ENCODE data around the gene MSI2. TPM values are rescaled to one million over a fixed set of nuclear protein-coding genes. Genes with fewer than 3 reads are reported as not detected.
A peak's percentile ranks its signal among the peaks of the same experiment; 100 is the strongest.

MSI2 gene
- total RNA-seq, 2 donors from 2014 or later = 54.1 to 74.8 TPM

DNA sequence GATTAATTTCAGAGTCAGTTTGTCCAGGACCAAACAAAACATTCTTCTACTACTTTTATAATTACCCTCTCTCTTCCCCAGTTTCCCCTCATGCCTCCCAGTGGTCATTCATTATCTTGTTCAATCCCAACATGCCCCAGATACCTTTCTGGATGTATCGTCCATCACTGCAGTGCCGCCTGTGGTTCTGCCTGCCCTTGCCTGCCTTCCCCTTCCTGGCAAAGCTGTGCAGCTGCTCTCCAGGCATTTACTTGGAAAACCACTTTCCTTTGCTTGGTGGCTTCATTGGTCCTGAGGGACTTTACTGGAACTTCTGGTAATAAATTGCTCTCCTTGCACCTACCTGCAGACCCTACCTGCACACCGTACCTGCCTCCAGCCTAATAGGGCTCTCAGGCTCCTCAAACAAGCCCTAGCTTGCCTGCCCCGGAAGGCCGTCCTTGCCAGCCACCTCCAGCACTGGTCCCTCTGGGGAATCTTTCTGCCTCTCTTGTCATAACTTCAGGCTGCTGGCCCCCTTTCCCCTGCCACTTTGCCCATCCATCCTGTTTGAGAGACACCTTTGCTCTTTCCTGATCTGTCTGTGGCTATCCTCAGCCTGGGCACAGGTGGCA, 19.5 kb upstream of the MSI2 start:
- DNase-seq (ENCODE audit: low spot score in 2 of 2) (no peak), ATAC-seq (no peak)
- Mint-ChIP-seq H3K9me3 (no peaks in the 10 kb centered on the region), H3K36me3 (no peaks in the 10 kb centered on the region), H3K27ac (peak overlapping the region in 1 of 2 donors; percentile 25)

DNA sequence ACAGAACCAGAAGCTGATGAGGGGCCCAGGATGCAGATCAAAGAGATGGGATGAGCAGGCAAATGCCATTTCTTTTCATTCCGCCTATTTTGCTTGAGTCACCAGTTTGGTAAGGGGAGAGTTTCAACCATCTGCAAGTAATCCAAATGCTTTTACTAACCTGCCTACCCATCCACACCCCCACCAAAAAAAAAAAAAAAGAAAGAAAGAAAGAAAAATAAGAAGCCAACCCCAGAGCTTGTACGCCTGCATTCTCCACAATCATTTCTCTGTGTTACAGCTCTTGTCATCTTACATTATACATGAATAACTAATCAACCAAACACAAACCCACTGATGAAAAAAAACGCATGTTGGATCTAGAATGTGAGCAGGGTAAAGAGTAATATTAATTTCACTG, 15.7 kb upstream of the MSI2 start:
- ATAC-seq (no peak), DNase-seq (ENCODE audit: low spot score in 2 of 2) (no peak)
- H3K9me3 Mint-ChIP-seq = no peaks in the 10 kb centered on the region
- H3K36me3 Mint-ChIP-seq = no peaks in the 10 kb centered on the region
- H3K27ac Mint-ChIP-seq = no peak overlapping the region

DNA sequence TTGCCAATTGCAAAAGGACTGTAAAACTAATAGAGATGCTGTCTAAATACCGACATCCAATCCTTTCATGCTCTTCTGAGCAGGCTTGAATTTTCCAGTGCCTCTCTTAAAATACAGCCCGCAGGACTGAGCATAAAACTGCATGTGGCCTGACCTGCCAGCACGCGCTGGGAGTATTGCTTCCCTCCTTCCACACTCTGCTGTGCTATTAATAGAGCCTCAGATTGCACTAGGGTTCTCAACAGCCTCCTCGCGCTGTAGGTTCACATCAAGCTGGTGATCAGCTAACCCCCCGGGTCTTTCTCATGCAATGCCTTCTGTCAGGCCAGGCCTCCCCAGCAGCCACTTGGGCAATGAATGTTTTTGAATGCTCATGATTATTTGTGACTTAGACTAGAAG, 14.2 kb upstream of the MSI2 start:
- Mint-ChIP-seq H3K36me3 (no peaks in the 10 kb centered on the region), H3K9me3 (no peaks in the 10 kb centered on the region), H3K27ac (no peak overlapping the region)
- ATAC-seq (no peak), DNase-seq (ENCODE audit: low spot score in 2 of 2) (no peak)

DNA sequence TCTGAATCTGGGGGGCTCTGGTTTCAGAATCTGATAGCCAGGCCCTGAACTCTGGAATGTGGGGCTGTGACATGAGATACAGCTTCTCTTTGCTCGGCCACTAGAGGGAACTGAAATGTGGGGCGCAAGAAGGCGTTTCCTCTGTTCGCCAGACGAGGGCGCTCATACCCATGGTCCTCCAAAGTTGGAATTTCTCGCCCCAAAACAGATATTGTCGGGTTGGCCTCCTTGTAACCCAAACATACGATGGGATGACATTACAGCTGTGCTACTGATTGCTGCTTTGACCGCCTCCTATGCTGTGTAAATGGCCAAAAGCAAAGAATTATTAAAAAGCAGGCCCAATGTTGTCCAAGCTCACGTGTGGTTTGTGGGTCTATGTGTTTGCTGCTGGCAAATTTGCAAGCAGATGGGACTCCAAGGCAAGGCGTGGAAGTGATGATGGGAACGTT, 13.1 kb upstream of the MSI2 start:
- peak overlapping the region; percentile 52 to 53 for H3K27ac Mint-ChIP-seq
- DNase-seq (ENCODE audit: low spot score in 2 of 2) (peak; percentile 70 to 80), ATAC-seq (peak; percentile 73 to 82)
- H3K9me3 Mint-ChIP-seq = no peaks in the 10 kb centered on the region
- no peaks in the 10 kb centered on the region for H3K36me3 Mint-ChIP-seq

DNA sequence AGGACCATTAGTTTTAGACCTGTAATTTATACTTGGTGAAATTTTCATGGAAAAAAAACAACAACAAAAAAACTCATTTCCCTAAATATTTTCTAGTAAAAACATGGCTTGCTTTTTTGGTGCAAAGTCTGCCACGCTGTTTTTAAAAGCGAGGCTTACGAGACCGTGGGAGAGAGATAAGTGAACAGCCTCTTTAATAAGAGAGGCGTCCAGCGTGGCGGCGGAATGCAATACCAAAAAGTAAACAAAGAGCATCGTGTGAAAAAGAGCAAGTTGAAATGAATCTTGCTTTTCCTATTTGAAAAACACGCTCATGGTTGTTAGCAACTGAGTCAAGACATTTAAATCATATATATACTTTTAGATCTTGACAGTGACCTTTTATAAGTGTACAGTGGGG, 10.5 kb upstream of the MSI2 start:
- Mint-ChIP-seq H3K27ac (no peak overlapping the region), H3K36me3 (no peaks in the 10 kb centered on the region), H3K9me3 (peaks cover 0 to 7% of the 10 kb centered on the region in 2 donors)
- ATAC-seq (no peak), DNase-seq (ENCODE audit: low spot score in 2 of 2) (no peak)

DNA sequence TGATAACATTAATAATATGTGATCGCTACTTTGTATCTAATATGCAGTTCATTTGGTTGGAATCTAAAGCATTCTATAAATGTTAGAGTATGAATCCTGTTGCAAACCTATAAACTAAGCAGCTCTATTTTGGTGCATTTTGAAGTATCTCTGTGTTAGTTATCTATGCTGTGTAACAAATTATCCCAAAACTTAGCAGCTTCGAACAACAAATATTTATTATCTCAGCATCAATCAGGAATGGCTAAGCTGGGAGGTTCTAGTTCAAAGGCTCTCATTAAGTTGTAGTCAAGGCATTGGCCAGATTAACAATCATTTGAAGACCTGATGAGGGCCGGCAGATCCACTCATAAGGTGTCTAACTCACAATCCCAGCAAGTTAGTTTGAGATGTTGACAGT, 10.1 kb upstream of the MSI2 start:
- H3K36me3 Mint-ChIP-seq = no peaks in the 10 kb centered on the region
- no peak for DNase-seq (ENCODE audit: low spot score in 2 of 2)
- no peak overlapping the region for H3K27ac Mint-ChIP-seq
- ATAC-seq = no peak
- peaks cover 0 to 7% of the 10 kb centered on the region in 2 donors for H3K9me3 Mint-ChIP-seq

DNA sequence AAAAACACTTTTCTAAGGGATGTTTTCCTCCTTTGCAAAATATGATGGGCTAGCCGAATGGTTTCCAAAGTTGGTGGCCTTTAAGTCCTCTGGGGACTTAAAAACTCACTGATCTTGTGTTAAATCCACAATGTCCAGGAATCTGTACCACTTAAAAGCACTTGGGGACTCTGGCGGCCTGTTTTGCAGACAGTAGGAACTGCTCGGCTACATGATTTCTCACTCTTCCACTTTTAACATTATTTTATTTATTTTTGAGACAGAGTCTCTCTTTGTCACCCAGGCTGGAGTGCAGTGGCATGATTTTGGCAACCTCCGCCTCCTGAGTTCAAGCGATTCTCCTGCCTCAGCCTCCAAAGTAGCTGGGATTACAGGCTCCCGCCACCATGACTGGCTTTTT, 9.1 kb upstream of the MSI2 start:
- H3K9me3 Mint-ChIP-seq = peaks cover 0 to 7% of the 10 kb centered on the region in 2 donors
- DNase-seq (ENCODE audit: low spot score in 2 of 2) (no peak), ATAC-seq (no peak)
- H3K36me3 Mint-ChIP-seq = no peaks in the 10 kb centered on the region
- H3K27ac Mint-ChIP-seq = no peak overlapping the region

DNA sequence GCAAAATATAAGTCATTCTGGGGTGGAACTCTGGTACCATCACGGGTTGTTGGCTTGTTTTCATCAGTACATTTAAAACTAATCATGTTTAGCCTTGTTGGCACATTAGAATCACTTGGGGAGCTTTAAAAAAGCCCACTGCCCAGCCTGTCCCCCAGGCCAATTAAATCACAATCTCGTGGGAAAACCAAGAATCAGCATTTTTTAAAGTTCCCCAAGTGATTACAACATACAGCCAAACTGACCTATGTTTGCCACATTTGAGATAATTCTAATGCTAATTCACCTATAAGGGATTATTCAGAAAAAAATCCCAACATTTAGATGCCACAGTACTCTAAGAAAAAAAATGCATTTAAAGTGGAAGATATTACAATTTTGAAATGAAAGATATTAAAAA, 8.4 kb upstream of the MSI2 start:
- DNase-seq (ENCODE audit: low spot score in 2 of 2) (no peak), ATAC-seq (no peak)
- Mint-ChIP-seq H3K36me3 (no peaks in the 10 kb centered on the region), H3K27ac (no peak overlapping the region), H3K9me3 (peaks cover 0 to 7% of the 10 kb centered on the region in 2 donors)

DNA sequence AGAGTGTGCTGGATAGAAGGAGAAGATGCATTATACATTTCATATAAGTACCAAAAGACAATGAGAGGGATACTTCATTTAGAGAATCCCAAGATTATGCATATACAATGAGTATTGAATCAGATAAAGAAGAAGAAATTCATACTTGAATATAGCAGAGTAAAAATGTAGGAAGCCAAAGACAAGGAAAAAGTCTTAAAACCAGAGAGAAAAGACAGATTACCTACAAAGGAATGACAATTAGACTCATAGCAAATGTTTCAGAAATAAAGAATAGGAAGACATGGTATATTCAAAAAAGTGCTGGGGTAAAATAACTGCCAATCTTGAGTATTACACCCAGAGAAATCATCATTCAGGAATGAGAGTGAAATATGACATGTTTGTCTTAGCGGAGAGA, 6.8 kb upstream of the MSI2 start:
- H3K36me3 Mint-ChIP-seq = no peaks in the 10 kb centered on the region
- no peak for DNase-seq (ENCODE audit: low spot score in 2 of 2)
- H3K9me3 Mint-ChIP-seq = peaks cover 0 to 7% of the 10 kb centered on the region in 2 donors
- ATAC-seq = no peak
- no peak overlapping the region for H3K27ac Mint-ChIP-seq

DNA sequence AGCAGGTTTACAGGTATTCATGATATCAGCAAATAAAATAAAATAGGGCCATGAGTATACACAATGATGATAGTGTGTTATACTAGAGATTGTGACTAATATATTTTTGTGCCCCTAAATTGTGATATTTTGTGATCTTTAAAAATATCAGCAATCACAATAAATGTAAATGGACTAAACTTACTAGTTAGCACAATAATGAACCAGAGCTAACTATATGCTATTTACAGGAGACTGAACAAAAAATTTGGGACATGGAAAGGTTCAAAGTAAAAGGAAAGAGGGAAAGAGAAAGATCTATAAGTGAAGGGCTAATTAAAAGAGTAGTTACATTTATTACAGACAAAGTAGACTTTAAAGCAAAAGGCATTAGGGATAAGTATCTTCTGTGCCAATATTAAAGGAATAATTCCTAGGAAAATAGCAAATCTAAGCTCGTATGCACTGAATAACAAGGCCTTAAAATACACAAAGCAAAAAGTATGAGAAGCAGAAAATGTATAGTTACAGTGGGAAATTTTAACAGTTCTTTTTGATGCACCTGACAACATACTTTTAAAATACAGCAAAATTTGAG, 5.0 kb upstream of the MSI2 start:
- H3K27ac Mint-ChIP-seq = no peak overlapping the region
- ATAC-seq (no peak), DNase-seq (ENCODE audit: low spot score in 2 of 2) (no peak)
- H3K9me3 Mint-ChIP-seq = peaks cover 0 to 7% of the 10 kb centered on the region in 2 donors
- no peaks in the 10 kb centered on the region for H3K36me3 Mint-ChIP-seq

DNA sequence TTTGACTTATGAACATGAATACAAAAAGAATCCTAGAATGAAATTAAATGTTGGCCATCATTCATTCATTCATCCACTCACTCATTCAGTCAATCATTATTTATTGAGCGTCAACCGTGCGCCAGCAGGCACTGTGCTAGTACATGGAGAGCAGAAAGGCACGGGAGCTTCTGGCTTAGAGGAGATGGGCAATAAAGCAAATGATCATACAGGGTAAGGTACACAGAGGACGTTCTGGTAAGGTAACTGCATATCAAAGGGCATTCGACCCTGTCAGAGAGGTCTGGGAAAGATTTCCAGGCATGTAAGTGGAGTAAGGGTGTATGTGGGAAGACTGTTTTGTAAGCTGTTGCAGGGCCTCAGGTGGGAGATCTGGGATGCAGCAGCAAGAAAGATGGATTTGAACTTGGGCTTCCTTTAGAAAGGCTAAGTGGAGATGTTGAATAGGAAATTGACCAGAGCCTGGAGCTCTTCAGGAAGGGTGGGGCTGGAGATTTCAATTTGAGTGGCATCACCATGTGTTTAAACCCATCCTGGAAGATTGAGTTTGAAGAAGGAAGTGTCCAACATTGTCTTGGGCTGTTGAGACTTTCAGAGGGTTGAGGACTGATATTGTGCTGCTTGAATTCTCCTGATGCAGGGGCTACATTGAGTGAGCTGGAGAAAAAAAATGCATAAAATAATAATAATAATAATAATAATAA, 2.8 kb upstream of the MSI2 start:
- H3K27ac Mint-ChIP-seq = no peak overlapping the region
- H3K9me3 Mint-ChIP-seq = peaks cover 0 to 7% of the 10 kb centered on the region in 2 donors
- ATAC-seq (no peak), DNase-seq (ENCODE audit: low spot score in 2 of 2) (no peak)
- peaks cover 13 to 15% of the 10 kb centered on the region in 2 donors for H3K36me3 Mint-ChIP-seq

DNA sequence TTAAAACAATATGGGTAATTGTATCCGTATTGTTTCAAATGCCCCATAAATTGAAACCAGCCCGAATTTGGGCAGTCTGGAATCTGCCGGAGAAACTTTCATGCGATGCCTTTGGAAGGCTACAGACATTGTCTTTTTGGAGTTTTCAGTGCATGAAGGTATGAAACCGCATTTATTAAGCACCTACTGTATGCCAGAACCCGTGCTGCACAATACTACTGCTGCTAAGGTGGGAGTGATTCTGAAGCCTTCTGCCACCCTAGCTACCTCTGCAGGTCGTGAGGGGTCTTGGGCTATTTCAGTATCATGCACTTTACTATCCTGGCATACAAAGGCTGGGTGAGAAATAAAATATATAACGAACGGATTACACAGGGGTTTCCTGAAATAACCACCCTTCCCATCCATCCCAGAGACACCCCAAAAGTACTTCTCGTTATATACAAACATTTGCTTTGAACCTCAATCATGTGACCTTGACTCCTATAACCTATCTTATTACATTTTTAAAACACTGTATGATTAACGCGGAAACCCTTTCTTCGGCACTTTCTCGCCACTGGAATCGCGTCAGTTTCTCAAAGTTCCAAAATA, 1.0 kb upstream of the MSI2 start:
- no peak for ATAC-seq
- DNase-seq (ENCODE audit: low spot score in 2 of 2) = no peak
- peak overlapping the region in 1 of 2 donors; percentile 80 for H3K27ac Mint-ChIP-seq
- H3K36me3 Mint-ChIP-seq = peaks cover 14 to 24% of the 10 kb centered on the region in 2 donors
- no peaks in the 10 kb centered on the region for H3K9me3 Mint-ChIP-seq

DNA sequence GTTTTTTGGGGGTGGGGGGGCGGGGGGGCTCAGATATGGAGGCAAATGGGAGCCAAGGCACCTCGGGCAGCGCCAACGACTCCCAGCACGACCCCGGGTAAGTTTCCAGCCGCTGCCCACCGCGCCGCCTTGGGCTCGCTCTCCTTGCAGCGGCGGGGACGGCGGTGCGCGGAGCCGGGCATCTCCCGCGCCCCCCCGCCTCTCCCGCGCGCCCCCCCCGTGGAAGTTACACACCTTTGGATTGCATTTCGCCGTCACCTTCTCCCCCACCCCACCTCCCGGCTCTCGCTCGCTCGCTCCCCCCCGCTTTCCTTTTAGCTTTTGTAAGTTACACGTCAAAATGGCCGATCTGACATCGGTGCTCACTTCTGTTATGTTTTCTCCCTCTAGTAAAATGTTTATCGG, 387 bp downstream of the MSI2 start:
- peaks cover 18 to 30% of the 10 kb centered on the region in 2 donors for H3K36me3 Mint-ChIP-seq
- ATAC-seq (peak; percentile 12 to 29), DNase-seq (ENCODE audit: low spot score in 2 of 2) (no peak)
- H3K9me3 Mint-ChIP-seq = no peaks in the 10 kb centered on the region
- H3K27ac Mint-ChIP-seq = peak overlapping the region; percentile 88 to 91

DNA sequence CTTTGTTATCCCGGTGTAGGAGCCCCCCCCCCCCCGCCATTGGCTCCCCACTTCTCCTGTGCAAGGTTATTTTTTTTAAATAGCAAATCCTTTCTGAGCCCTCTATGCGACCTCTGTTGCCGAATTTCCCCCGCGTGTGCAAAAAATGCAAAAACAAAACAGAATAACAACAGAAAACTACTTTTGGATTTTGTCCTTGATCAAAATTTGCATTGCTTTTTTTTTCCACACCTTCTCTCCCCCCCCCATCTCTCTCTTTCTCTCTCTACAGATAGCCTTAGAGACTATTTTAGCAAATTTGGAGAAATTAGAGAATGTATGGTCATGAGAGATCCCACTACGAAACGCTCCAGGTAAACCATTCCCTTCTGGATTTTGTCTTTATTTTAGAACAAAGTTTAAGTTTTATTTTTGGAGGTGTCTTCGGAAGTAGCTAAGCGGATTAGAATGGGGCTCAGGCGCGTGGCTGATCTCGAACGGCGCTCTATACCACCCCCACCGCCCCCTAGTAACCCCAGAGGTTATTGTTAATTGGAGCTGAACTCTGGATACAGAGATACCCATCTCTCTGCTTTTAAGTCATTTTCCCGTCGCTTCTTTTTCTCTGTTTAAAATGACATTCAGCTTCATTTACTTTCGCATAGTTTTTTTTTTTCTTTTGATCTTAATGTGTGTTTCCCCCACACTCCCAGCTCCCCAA, 1.0 kb downstream of the MSI2 start:
- peaks cover 25 to 36% of the 10 kb centered on the region in 2 donors for H3K36me3 Mint-ChIP-seq
- DNase-seq (ENCODE audit: low spot score in 2 of 2) (no peak), ATAC-seq (peak in 1 of 2 donors; percentile 37)
- H3K9me3 Mint-ChIP-seq = no peaks in the 10 kb centered on the region
- H3K27ac Mint-ChIP-seq = peak overlapping the region; percentile 88 to 94

DNA sequence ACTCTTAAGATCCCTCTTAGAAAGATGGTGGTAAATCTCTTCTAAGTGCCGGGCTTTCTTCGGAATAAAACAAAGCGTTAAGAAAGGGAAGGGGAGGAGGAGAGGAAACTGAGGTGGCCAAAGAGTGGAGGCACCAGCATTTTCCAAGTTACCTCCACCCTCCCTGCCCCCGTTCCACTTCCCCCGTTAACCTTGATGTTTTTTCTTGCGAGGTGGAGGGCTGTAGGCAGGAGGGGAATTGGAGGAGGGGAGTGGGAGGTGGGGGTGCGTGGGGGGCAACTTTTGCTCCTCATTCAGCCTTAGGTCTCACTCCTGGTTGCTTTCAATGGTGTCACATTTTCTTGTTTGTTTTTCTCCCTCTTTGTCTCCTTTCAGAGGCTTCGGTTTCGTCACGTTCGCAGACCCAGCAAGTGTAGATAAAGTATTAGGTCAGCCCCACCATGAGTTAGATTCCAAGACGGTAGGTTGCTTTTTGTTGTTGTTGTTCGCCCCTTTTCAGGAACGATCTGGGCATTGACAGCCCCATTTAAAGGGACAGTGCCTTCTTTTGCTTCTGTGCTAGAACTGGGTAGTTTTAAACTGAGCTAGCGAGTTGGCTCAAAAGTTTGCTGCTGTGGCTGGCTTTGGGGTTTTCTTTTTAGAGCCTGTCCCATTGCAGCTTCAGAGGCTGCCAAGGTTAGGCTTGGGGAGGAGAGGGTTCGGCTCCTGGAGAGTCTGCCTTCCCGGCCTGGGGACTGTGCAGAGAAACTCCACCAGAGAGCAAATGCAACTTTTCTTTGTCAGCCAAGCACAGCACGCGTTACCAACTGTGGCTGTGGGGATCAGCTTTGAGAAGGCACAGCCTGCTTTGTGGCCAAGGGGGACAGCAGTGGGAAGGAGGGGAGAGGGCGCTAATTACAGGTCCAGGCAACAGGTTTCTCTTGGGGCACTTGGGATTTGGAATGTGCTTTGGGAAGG, 1.9 kb downstream of the MSI2 start:
- ATAC-seq (no peak), DNase-seq (ENCODE audit: low spot score in 2 of 2) (no peak)
- no peaks in the 10 kb centered on the region for H3K9me3 Mint-ChIP-seq
- peaks cover 31 to 45% of the 10 kb centered on the region in 2 donors for H3K36me3 Mint-ChIP-seq
- H3K27ac Mint-ChIP-seq = peak overlapping the region; percentile 88 to 94

DNA sequence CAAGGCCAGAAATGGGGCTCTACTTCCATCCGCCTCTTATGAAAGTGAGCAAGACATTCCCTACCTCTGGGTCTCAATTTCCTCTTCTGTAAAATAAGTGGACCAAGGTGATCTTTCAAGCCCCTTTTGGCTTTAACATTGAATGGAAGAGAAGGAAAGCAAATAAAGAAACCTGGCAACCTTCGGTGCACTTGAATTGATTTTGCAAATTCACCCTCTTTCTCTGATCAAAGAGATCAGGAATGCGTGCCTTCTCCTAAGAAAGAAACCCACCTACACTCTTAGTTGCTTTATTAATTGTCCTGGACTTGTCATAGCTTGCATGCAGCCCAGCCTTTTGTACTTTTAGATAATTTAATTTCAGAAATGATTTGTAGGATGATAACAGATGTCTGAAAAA, 3.0 kb downstream of the MSI2 start:
- Mint-ChIP-seq H3K9me3 (no peaks in the 10 kb centered on the region), H3K36me3 (peaks cover 41 to 54% of the 10 kb centered on the region in 2 donors), H3K27ac (peak overlapping the region in 1 of 2 donors; percentile 88)
- ATAC-seq (no peak), DNase-seq (ENCODE audit: low spot score in 2 of 2) (no peak)
